Colon (tissue), 2 donors: ENCODE data around the gene KAT2B.
"Not testable (repeated sequence)": the region's sequence is repeated elsewhere in the genome, so short reads cannot be mapped to it uniquely, and the experiment has no call there.

Experiments
- FAIRE-seq: peaks from 2 replicates; lab custom pipeline; 2012; peaks lifted over from hg19 to GRCh38; lab: Jason Lieb, UNC
- donor health status: control.
- donor health status: control.

Gene KAT2B

GRCh38 chr3:20039765-20040547 lies at the start of gene KAT2B:
Gene KAT2B (plus strand): TSS chr3:20040446. CDS start chr3:20040478, 32 bp downstream.
- no peak for FAIRE-seq

GRCh38 chr3:19994796-19995195 lies 45.5 kb upstream of the KAT2B start:
- FAIRE-seq, result no peak

- FAIRE-seq, result no peak
Measured at GRCh38 chr3:19997502-19997901, 42.7 kb upstream of the KAT2B start.

- FAIRE-seq, result no peak
Measured at GRCh38 chr3:20001932-20002331, 38.3 kb upstream of the KAT2B start.

GRCh38 chr3:20007960-20008359 lies 32.3 kb upstream of the KAT2B start:
- no peak for FAIRE-seq

- FAIRE-seq, result no peak
Measured at GRCh38 chr3:20008646-20009045, 31.6 kb upstream of the KAT2B start.

GRCh38 chr3:20012164-20012563 lies 28.1 kb upstream of the KAT2B start, which contains the start of gene PP2D1:
Gene PP2D1 (minus strand): TSS chr3:20012264. CDS start chr3:20012072, 192 bp downstream.
- no peak for FAIRE-seq

- FAIRE-seq, result no peak
Measured at GRCh38 chr3:20013396-20013795, 26.9 kb upstream of the KAT2B start.

- FAIRE-seq, result no peak
Measured at GRCh38 chr3:20015525-20015924, 24.7 kb upstream of the KAT2B start.

- FAIRE-seq, result not testable (repeated sequence)
Measured at GRCh38 chr3:20016076-20016475, 24.2 kb upstream of the KAT2B start.

GRCh38 chr3:20022954-20023622 lies 17.2 kb upstream of the KAT2B start:
- no peak for FAIRE-seq

GRCh38 chr3:20023623-20024405 lies 16.4 kb upstream of the KAT2B start:
- no peak for FAIRE-seq

GRCh38 chr3:20027136-20027535 lies 13.1 kb upstream of the KAT2B start:
- no peak for FAIRE-seq

GRCh38 chr3:20028905-20029331 lies 11.3 kb upstream of the KAT2B start:
- FAIRE-seq, result no peak

GRCh38 chr3:20031939-20032338 lies 8.3 kb upstream of the KAT2B start:
- FAIRE-seq, result not testable (repeated sequence)

- no peak for FAIRE-seq
Measured at GRCh38 chr3:20035019-20035418, 5.2 kb upstream of the KAT2B start.

GRCh38 chr3:20037255-20037996 lies 2.8 kb upstream of the KAT2B start:
- FAIRE-seq, result no peak

GRCh38 chr3:20038699-20039465 lies 1.4 kb upstream of the KAT2B start:
- no peak for FAIRE-seq

GRCh38 chr3:20039466-20039764 lies 831 bp upstream of the KAT2B start:
- no peak for FAIRE-seq

- FAIRE-seq, result no peak
Measured at GRCh38 chr3:20040548-20041196, 426 bp downstream of the KAT2B start.
